Aortic smooth muscle cell (primary cell): ENCODE results near the gene UBL3. TPM values are rescaled to one million over a fixed set of nuclear protein-coding genes. Genes with fewer than 3 reads are reported as not detected.

Experiments
- total RNA-seq: library from RNA; depleted of rRNA; stranded (reverse); fragments of >200 nt; gene quantifications from 2 replicates; pipeline ENCODE4 v1.2.3, GENCODE V29; 2014

UBL3 gene
- total RNA-seq: 11.2 and 14.0 TPM in 2 replicates

GRCh38 chr13:29850213-29850898 is at the start of gene UBL3:
Gene UBL3, minus strand, starts transcription at chr13:29850617. Its CDS starts 1,079 bp downstream, at chr13:29849538.

